Activated CD4-positive, alpha-beta T cell treated with anti-CD3 and anti-CD28 coated beads, Interleukin-2, amount 50 U/mL, for 24 hours (primary cell): Measurements from ENCODE around the gene CD109.
"Not testable (repeated sequence)": the region's sequence is repeated elsewhere in the genome, so short reads cannot be mapped to it uniquely, and the experiment has no call there.

Experiments used
- DNase-seq, 2 donors: peaks; one replicate each; pipeline ENCODE4 v3.0.0-alpha.2; 2020; ENCODE audit warnings: low read depth in 1 of 2, low spot score in 1 of 2

Gene CD109

DNA sequence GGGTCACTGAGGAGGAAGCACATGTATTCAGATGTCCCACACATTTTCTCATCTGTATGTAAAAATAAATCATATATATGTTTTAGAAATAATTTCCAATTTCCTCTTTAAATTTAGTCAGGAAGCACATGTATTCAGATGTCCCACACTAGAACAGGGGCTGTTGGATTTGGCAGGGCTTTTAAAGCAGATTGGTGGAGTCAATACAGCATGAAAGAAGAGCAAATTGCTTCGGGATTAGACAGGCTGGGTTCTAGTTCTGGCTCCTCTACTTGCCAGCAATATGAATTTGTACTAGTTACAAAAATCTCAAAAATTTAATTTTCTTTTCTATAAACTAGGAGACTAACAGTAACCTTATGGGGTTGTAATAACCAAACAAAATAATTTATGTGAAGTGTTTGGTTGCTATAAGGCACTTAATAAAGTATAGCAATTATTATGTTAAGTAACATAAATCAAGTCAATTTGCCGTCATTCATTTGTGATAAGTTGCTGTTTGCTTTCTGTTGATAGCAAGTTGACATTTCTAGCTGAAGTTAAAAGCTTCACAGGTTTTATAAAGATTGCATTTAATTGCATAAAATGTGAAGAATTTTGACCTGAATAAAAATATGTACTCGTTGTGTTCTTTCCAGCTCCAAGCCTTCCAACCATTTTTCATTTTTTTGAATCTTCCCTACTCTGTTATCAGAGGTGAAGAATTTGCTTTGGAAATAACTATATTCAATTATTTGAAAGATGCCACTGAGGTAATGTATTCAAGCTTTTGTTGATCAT lies 88.9 kb downstream of the CD109 start:
- DNase-seq, result no peak

DNA sequence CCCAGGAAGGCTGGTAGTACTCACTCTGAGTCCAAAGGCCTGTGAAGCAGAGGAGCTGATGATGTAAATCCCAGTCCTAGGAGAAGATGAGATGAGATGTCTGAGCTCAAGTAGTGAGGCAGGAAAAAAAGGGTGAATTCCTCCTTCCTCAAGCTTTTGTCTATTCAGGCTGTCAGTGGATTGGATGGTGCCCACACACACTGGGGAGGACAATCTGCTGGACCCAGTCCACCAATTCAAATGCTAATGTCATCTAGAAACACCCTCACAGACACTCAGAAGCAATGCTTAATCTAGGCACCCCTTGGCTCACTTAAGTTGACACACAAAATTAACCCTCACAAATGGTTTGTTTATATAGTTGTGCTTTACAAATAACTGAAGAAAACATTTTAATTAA lies 94.6 kb downstream of the CD109 start:
- no peak for DNase-seq

DNA sequence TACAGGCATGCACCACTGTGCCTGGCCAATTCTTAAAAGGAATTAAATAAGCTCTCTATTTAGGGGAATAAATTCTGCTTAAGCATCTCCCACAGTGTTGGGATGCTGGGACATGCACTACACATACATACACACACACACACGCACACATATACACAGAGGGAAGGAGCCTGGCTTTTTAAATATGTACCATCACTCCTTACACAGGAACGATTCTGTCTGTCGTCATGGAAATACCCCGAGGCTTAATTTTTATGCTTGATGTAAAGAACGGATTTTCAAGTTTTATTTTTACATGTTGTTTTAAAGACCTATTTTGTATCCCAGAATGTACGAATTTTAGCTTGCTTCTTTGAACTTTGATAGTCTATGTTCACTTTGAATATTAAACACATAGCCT lies 95.3 kb downstream of the CD109 start:
- DNase-seq, result no peak

DNA sequence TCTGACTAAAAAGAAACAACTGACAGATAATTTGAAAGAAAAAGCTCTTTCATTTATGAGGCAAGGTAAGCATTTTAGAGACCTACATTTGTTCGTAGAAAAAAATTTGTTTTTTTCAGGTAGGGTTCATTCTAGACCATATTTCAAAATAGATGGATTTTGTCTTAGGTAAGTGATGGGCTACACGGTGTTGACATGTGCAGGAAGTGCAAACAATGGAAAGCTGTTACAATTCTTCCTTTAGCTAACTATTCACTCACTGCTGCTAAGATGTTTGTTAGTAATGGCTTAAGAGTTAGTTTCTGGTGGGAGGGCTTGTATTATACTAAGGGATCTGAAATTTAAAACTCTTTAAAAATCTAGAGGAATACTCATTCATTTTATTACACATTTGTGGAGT lies 96.7 kb downstream of the CD109 start:
- DNase-seq, result no peak

DNA sequence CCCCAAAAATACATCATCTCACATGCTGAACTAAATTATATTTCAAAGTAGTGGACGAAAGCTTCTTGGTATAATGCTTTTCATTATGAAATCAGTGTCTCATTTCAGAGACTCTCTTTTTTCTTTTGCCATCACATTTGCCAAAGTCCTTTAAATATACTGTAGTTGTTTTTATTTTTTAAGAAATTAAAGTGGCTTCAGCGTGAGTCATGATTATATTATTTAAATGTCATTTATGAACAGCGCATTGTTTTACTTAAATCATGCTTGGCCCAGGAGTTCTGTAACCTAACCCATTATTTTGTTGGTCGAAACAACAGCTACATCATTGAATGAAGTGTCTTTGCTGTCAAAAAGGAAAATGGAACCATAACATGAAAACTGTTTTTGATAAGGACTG lies 100.9 kb downstream of the CD109 start:
- DNase-seq, result no peak

DNA sequence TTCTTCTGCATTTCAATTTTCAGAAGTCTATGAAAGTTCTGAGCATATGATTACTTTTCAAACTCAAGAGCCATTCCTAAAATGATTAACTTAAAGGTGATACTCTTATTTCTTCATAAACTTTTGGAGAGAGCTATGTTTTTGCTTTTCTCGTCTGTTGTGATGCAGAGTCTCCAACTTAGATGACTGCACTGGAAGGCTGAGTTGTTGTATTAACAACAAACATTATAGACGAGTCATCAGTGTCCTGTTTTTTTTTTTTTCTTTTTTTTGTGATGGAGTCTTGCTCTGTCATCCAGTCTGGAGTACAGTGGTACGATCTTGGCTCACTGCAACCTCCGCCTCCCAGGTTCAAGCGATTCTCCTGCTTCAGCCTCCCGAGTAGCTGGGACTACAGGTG lies 101.9 kb downstream of the CD109 start:
- no peak for DNase-seq

DNA sequence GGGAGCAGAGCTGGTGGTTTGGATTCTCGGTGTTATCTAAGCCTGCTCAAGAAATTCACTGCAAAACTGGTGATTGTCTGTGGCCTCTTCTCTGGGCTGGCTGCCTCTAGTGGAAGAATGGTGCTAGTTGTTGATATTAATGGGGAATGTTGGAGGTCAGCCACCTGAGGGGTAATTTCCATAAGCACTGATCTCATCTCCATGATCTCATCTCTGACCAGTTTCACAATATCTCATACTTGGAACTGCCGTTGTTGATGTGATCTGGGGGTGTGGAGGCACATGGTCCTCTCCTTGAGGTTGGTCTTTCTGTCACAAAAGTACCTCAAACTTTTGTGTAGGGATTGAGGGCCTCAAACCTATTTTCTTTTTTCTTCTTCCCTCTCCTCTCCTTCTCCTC lies 102.6 kb downstream of the CD109 start:
- no peak for DNase-seq

DNA sequence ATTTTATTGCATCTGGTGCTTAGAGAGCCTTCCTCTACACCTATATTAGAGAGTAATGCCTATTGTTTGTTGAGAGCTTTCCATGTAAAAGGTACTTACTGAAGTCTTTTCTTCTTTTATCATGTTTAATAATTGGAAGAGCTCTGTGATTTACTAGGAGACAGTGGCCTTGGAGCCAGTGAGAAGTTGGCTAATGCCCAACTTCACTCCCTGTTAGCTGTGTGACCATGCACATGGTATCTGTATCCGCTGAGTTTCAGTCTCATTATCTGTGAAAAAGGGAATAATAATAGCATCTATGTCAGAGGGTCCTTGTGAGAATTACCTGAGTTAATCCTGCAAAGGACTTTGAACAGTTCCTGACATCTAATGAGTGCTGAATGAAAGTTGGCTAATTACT lies 105.0 kb downstream of the CD109 start:
- DNase-seq, result no peak

DNA sequence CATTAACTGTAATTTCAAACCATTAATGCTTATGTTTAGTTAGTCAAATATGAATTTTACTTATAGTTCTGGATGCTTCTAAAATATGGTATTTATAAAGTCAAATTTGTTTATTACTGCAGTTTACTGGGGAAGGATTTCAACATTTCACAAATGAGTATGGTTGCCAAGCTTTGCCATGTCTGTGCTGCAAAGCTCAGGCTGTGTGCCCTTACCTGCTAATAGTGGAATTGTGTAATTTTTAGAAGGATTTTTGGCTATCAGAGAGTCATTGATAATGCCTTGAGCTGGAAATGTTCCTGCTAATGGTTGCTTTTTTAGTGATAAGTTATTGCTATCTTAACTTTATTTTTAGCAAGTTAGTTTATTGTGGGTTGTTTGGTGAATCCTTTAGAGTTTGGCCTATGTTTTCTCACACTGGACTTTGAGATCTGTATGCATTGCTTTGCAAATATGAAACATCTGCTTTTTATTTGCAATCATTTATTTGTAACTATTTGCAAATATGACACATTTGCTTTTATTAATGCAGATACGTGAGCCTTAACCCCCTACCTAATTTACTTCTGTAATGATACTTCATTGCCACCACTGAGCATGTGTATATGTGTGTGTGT lies 105.8 kb downstream of the CD109 start:
- DNase-seq, result no peak

DNA sequence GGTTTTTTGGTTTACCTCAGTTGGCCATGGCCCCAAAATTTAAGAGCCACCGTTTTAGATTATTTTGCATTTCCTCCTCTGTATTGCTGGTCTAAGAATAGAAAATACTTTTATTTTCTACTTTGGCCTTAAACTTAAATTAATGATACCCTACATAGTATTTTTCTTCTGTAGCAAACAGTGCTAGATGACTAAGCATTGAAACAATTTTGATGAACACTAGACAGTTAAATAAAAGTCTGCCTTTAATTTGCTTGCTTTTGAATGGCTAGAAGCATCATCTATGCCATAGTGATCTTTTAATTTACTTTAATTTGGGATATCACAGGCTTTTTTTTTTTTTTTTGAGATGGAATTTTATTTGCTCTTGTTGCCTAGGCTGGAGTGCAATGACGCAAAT lies 106.4 kb downstream of the CD109 start:
- no peak for DNase-seq

DNA sequence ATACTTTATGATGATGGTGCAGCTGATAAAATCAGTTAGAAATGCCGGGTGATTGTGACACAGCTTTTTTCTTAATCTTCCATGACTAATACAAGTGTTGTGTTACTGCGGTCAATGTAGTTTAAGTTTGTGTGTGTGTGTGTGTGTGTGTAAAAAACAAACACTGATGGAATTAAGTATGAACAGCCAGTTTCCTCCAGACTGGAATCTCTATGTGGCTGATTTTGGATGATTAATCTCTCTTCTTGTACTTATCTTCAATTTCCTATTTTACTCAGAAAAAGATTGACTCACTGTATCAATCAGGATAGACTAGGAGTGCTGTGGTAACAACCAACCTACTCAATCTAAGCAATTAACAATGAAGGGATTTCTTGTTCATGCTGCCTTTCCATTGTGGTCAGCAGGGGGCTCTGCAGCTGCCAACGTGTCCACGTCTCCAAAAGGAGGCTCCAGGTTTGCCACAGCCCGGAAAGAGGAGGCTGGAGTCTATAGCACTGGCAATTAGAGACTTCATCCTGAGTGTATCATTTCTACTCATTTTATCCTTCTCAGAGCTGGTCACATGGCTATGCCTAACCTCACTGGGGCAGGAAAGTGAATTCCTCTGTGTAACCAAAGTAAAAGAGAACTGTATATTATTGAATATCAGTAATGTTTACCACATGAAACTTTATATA lies 107.7 kb downstream of the CD109 start:
- DNase-seq, result no peak

DNA sequence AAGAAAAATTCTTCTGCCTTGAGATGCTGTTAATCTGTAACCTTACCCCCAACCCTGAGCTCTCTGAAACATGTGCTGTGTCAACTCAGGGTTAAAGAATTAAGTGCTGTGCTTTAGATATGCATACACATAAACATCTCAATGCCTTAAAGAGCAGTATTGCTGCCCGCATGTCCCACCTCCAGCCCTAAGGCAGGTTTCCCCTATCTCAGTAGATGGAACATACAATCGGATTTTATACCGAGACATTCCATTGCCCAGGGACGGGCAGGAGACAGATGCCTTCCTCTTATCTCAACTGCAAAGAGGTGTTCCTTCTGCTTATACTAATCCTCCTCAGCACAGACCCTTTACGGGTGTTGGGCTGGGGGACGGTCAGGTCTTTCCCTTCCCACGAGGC lies 109.2 kb downstream of the CD109 start:
- not testable (repeated sequence) for DNase-seq

DNA sequence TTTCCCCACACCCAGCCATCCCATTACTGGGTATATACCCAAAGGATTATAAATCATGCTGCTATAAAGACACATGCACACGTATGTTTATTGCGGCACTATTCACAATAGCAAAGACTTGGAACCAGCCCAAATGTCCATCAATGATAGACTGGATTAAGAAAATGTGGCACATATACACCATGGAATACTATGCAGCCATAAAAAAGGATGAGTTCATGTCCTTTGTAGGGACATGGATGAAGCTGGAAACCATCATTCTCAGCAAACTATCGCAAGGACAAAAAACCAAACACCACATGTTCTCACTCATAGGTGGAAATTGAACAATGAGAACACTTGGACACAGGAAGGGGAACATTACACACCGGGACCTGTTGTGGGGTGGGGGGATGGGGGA lies 110.0 kb downstream of the CD109 start:
- not testable (repeated sequence) for DNase-seq

DNA sequence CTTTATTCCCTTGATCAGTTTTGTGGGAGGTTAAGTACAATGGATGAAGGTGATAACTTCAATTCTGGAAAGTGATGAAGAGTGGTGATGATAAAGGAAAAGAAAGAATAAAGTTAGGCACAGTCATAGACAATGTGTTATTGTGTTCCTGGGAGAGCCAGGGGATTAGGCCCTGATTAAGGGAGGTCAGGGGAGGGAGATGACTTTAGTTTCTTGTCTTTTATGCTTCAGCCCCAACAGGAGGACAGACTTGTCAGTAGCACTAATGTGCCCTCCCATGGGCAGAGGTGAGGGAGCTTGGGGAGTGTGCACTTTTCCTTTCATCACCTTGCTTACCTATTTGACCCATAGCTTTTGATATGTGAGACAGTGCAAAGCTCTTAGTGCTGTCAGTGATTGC lies 115.7 kb downstream of the CD109 start:
- no peak for DNase-seq

DNA sequence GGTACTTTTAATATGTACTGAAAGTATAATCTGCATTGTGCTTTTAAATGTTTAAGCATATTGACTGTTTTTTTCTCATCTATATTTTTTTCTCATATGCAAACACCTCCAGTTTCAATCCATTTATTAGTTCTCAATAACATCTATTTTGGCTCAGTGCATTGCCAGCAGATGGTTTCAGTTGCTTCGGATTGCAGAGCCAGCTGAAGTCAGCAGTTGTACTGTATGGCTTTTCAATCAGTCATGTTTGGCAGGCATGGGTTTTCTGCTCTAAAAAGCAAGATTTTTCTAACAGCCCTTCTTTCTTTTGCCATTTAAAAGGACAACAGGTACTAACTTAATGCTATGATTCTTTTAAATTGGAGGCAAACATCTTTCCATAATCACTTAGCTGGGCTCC lies 121.2 kb downstream of the CD109 start:
- DNase-seq, result no peak

DNA sequence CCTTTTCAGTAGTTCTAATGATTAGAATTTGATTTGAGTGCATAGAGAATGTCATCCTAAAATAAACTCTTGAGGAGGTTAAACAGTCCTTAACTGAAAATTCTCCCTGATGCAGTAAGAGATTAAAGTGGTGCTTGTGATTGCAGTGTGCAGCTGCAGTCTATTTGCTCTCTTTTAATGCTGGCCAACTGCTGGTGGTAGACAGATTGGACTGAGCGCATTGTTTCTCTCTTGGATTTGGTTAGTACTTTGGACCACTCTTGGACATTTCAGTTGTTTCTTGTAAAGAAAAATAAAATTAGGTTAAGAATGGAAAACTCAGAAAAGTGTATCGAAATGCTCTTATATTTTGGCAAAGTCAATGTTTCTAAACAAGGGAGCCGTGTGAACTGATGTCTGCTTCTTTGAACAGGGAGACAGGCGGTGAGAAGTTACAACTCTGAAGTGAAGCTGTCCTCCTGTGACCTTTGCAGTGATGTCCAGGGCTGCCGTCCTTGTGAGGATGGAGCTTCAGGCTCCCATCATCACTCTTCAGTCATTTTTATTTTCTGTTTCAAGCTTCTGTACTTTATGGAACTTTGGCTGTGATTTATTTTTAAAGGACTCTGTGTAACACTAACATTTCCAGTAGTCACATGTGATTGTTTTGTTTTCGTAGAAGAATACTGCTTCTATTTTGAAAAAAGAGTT lies 127.2 kb downstream of the CD109 start:
- no peak for DNase-seq

DNA sequence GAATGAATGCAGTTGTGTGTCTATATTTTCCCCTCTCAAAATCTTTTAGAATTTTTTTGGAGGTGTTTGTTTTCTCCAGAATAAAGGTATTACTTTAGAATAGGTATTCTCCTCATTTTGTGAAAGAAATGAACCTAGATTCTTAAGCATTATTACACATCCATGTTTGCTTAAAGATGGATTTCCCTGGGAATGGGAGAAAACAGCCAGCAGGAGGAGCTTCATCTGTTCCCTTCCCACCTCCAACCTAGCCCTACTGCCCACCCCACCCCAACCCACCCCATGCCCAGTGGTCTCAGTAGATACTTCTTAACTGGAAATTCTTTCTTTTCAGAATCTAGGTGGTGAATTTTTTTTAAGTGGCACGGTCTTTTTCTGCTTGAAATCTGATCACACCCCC lies 127.8 kb downstream of the CD109 start:
- no peak for DNase-seq

DNA sequence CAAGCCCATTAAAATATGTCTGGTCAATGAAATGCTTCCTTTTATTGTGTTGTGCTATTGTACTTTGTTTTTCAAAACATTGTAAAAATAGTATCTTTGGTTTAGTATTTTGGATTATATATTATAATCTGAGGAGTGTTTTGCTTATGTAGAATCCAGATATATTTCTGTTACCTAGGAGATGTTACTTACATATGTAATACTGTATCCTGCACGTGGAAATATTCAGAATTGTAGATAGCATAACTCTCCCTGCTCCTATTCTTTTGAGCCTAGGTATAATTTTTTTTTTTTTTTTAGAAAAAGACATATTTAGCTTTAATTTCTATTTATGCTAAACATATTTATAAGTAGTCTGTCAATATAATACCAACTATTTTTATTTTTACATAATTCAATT lies 130.6 kb downstream of the CD109 start:
- no peak for DNase-seq

DNA sequence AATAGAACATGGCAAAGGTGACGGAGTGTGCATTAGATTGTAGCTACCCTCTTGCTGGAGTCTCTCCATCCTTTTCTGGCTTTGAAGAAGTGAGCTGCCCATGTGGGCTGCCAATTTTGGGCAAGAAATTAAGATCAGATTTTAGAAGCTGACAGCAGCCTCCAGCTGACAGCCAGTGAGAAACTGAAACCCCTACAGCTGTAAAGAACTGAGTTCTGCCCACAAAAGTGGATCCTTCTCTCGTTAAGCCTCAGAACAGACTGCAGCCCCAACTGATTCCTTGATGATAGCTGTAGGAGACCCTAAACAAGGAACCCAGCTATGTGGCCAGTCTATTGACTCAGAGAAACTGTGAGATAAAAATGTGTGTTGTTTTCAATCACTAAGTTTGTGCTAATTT lies 134.1 kb downstream of the CD109 start:
- DNase-seq, result no peak

DNA sequence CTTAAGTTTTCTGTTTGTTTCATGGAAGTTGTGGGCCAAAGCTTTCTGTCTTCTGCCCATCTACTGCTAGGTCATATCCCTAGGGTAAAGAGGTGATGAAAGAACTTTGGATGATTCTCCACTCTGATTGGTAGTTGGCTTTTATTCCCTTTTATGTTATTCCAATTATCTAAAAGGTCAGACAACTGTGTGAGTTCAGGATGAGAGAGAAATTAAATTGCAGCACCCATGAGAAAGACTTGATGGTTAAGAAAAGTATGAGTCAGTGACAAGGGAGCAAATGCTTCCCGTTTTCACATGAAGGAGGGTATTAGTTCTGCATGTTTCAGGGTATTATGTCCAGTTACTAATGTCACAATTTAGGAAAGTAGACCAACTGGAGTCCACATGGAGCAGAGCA lies 136.3 kb downstream of the CD109 start:
- no peak for DNase-seq

DNA sequence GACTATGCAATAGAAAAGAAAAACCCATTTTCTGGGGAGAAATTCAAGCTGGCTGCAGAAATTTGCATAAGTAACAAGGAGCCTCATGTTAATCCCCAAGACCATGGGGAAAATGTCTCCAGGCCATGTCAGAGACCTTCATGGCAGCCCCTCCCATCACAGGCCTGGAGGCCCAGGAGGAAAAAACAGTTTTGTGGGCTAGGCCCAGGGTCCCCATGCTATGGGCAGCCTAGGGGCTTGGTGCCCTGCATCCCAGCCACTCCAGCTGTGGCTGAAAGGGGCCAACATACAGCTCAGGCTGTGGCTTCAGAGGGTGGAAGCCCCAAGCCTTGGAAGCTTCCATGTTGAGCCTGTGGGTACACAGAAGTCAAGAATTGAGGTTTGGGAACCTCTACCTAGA lies 148.7 kb downstream of the CD109 start:
- not testable (repeated sequence) for DNase-seq

DNA sequence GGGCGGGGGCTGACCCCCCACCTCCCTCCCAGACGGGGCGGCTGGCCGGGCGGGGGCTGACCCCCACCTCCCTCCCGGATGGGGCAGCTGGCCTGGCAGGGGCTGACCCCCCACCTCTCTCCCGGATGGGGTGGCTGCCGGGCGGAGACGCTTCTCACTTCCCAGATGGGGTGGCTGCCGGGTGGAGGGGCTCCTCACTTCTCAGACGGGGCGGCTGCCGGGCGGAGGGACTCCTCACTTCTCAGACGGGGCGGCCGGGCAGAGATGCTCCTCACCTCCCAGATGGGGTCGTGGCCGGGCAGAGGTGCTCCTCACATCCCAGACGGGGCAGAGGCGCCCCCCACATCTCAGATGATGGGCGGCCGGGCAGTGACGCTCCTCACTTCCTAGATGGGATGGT lies 155.0 kb downstream of the CD109 start:
- DNase-seq, result not testable (repeated sequence)
